H1 (cell line): Measurements from ENCODE around the gene NUDT6. TPM values are rescaled to one million over a fixed set of nuclear protein-coding genes. Genes with fewer than 3 reads are reported as not detected.

Experiments used
- BACH1 ChIP-seq: IDR thresholded peaks from 2 replicates; pipeline ENCODE4 v1.6.1; 2012; ENCODE audit warnings: low read length, improper control_type of control experiment
- EGR1 ChIP-seq: IDR thresholded peaks from 2 replicates; pipeline ENCODE4 v1.6.1; 2011; ENCODE audit warnings: low read depth, low read length, borderline replicate concordance
- MAX ChIP-seq: IDR thresholded peaks from 2 replicates; pipeline ENCODE4 v1.6.1; 2012; ENCODE audit warnings: inconsistent platforms
- POU5F1 ChIP-seq: IDR thresholded peaks from 2 replicates; pipeline ENCODE4 v1.6.1; 2011; ENCODE audit warnings: low read depth, mild to moderate bottlenecking, low read length, moderate library complexity
- RBBP5 ChIP-seq: IDR thresholded peaks from 2 replicates; pipeline ENCODE4 v1.7.1; 2012; ENCODE audit warnings: low read depth, mild to moderate bottlenecking, inconsistent platforms, low read length, moderate library complexity, borderline replicate concordance
- SIN3A ChIP-seq, 2 experiments: IDR thresholded peaks in 1 of 2; conservative IDR thresholded peaks in 1 of 2; 2 replicates each; pipeline ENCODE4 v1.6.1; 2011 to 2012; ENCODE audit warnings: low read length in 2 of 2, improper control_type of control experiment in 1 of 2, low read depth in 1 of 2, mild to moderate bottlenecking in 1 of 2
- polyA plus RNA-seq, 7 experiments: library from polyadenylated mRNA; depleted of rRNA in 3 of 7; stranded (reverse) in 5 of 7; unstranded in 2 of 7; fragments of >200 nt in 5 of 7; fragments of 200-250 nt in 2 of 7; gene quantifications; 1 replicate in 5 of 7; 2 replicates in 1 of 7; 4 replicates in 1 of 7; pipeline versions ENCODE4 v1.2.1 to v1.2.3, GENCODE V29; 2011 to 2013; ENCODE audit warnings: missing spikeins in 2 of 7, mixed read lengths in 2 of 7
- total RNA-seq: library from RNA; stranded (reverse); fragmentation: NEBNext Ultra II Directional; extraction: Animal tissue kit (Norgen Biotek cat#: 25700); gene quantifications from 2 replicates; pipeline ENCODE4 v1.2.1, GENCODE V29; 2021

The NUDT6 gene
- total and polyA plus RNA-seq, 2 of the 8 experiments (the other 6 are each of a cell fraction or from before 2014, with no cell fraction given), result 5.0 to 12.4 TPM

GRCh38 chr4:122908223-122908622 is 14.2 kb downstream of the NUDT6 start (continued):
- no peak for TF ChIP-seq RBBP5
- TF ChIP-seq SIN3A (conservative IDR thresholded peaks at IDR 0.05 in 1 of 2, IDR thresholded peaks at IDR 0.05 in 1 of 2; ENCODE audit: low read depth in 1 of 2, low read length in 2 of 2), result no peak
- no peak for TF ChIP-seq BACH1
- no peak for TF ChIP-seq POU5F1
- TF ChIP-seq MAX, result no peak
- no peak for TF ChIP-seq EGR1
